Measurements from ENCODE around the gene MSMO1.

DNA sequence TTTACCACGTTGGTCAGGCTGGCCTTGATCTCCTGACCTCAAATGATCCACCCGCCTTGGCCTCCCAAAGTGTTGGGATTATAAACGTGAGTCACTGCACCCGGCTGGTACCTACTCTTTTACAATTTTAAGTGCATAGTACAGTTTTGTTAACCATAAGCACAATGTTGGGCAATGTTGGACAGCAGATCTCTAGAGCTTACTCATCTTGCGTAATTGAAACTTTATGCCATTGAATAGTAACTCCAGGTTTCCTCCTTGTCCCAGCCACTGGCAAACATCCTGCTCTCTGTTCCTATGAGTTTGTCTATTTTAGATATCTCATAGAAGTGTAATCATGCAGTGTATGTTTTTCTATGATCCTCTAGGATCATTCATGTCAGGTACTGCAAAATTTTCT is 42.1 kb downstream of the MSMO1 start:
- TF ChIP-seq, protein P1, sequence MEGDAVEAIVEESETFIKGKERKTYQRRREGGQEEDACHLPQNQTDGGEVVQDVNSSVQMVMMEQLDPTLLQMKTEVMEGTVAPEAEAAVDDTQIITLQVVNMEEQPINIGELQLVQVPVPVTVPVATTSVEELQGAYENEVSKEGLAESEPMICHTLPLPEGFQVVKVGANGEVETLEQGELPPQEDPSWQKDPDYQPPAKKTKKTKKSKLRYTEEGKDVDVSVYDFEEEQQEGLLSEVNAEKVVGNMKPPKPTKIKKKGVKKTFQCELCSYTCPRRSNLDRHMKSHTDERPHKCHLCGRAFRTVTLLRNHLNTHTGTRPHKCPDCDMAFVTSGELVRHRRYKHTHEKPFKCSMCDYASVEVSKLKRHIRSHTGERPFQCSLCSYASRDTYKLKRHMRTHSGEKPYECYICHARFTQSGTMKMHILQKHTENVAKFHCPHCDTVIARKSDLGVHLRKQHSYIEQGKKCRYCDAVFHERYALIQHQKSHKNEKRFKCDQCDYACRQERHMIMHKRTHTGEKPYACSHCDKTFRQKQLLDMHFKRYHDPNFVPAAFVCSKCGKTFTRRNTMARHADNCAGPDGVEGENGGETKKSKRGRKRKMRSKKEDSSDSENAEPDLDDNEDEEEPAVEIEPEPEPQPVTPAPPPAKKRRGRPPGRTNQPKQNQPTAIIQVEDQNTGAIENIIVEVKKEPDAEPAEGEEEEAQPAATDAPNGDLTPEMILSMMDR (conservative IDR thresholded peaks at IDR 0.05; ENCODE audit: low read length), result no peak
- TF ChIP-seq EZH2phosphoT487 (IDR thresholded peaks at IDR 0.05; ENCODE audit: borderline replicate concordance, low read depth, low read length), result no peak

Data from OCI-LY7 (cell line).